NCI-H146 (cell line): ENCODE measurements around the gene NRP1.
"Not testable (repeated sequence)": the region's sequence is repeated elsewhere in the genome, so short reads cannot be mapped to it uniquely, and the experiment has no call there.

Experiments used
- DNase-seq: peaks from one replicate; lab custom pipeline; 2025; lab: John Stamatoyannopoulos, UW

Gene NRP1

DNA sequence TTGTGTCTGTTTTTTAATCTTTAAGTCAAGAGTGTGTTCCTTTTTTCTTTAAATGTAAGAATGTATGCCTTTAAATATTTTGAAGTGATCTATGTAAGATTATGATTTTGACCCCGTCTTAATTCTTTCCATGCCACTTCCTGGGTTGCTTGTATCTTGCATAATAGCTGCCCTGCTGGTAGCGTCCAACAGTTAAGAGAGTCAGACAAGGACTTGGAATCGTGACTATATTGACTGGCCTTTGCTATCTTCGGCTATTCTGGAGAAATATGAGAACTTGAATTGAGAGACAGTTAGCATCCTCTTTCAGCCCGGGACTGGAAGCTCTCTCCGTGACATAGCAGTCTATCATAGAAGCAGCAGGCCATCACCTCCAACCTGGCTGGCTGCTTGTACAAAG is 13.0 kb downstream of the NRP1 start:
- no peak for DNase-seq

DNA sequence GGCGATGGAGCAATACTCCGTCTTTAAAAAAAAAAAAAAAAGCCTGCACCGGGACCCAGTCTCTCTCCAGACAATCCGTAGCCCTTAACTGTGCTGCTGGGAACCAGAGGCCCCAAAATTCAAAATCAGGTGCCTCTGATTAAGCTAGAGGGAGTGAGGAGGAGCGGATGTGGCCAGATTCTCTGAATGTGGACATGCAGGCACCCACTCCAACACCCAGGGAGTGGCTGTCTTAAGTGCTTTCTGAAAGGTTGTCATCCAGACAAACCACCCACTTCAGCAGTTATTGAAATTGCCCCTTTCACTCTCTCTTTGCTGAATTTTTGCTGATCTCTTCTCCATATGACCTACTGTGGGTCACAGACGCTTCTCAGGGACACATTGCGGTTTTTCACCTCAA is 14.2 kb downstream of the NRP1 start:
- DNase-seq: no peak

DNA sequence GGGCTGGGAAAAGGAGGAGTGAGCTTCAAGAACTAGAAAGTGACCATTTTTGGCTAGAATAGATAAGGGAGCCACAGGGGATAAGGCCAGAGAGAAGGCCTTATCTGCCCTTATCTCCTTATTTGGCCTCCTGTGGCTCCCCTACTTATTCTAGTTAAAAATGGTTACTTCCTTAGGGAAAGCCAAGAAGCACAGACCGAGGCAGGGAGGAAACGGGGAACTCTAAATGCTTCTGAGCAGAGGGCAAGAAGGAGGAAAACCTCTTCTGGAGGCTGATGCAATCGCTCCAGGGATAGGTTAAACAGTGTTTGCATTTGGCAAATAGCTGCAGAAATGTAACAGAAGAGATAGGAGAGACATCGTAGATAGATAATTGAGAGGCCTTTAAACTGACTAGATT is 18.6 kb downstream of the NRP1 start:
- DNase-seq: no peak

DNA sequence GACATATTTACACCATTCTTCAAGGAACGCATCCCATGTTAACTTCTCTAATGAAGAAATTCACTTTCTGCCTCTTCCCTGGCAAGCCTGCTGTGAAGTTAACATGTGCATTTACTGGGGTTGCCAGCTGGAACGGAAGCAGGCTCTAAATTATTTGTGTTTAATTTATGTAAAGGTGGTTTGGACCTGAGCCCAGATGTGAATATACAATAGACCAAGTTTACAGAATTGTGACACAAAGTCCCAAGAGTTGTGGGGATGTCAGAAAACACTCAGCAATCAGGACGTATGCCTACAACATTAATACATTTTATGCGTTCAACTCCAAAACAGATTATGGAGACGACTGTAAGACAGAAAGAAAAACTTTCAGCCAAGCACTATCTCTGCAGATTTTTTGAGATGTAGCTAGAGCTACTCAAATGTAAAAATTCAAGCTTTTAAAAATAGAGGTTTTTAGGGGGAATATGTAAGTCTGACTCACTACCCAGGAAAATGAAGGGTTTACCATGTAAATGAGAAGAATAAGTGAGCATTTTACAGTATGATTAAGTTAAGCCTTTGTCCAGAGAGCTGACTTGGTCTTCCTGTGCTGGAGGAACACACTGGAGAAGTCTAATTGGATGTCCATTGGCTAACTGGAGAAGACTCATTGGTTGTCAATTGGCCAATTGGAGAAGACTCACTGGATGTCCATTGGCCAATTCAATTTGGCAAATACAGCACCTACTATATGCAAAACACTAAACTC is 19.5 kb downstream of the NRP1 start:
- DNase-seq: no peak

DNA sequence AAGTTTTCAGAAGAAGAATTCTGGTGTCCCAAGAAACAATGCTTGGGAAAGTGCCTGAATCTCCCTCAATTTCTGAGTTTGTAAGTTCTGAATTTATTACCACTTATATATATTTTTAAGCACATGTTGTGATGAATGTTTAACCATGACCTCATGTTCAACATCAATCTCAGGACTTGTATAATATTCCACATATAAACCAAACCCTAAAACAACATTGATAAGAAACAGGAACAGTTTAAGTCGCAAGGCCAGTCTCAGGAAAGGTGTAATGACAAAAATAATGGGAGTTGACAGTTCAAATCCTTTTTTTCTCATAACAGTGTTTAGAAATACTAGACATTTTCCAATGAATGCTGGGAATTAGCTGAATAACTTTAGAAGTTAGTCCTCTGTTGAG is 22.8 kb downstream of the NRP1 start:
- no peak for DNase-seq

DNA sequence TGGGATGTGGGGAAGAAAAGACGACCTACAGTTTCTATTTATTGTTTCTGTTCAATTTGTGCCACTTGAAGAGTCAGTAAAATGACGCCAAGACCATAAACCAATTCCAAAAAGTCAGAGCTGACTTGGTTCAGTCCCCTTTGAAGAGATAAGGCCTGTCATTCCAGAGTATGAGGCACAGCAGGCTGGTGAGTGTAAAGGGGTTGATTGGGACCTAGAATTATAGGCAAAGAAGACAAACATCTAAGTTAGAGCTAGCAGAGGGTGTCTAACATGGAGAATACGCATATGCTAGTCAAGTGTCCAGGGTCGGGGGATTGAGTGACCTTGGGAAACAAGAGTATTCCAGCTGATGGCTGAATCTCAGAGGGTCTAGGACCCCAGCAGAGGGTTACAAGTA is 23.6 kb downstream of the NRP1 start:
- DNase-seq: no peak

DNA sequence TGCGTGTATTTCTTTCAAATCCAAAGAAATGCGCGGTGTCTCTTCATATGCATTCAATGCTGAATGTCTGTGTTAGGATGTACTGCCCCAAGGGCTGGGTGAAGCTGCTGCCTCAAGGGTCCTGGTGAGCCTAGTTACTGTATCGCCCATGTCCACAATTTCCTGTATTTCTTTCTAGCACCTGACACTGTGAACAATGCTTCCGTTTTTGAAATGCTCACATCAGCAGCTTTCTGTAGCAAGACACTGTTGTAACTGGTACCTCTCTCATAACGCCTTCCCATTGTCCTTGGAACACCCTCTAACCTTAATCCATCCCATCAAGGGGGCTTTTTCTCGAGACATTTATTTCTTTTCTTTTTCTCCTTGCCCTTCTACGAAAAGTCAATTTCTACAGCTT is 25.1 kb downstream of the NRP1 start:
- DNase-seq: no peak

DNA sequence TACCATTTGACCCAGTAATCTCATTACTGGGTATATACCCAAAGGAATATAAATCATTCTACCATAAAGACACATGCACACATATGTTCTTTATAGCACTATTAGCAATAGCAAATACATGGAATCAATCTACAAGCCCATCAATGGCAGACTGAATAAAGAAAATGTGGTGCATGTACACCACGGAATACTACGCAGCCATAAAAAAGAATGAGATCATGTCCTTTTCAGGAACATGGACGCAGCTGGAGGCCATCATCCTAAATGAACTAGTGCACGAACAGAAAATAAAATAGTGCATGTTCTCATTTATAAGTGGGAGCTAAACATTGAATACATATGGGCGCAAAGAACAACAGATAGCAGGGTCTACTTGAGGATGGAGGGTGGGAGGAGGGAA is 26.6 kb downstream of the NRP1 start:
- no peak for DNase-seq

DNA sequence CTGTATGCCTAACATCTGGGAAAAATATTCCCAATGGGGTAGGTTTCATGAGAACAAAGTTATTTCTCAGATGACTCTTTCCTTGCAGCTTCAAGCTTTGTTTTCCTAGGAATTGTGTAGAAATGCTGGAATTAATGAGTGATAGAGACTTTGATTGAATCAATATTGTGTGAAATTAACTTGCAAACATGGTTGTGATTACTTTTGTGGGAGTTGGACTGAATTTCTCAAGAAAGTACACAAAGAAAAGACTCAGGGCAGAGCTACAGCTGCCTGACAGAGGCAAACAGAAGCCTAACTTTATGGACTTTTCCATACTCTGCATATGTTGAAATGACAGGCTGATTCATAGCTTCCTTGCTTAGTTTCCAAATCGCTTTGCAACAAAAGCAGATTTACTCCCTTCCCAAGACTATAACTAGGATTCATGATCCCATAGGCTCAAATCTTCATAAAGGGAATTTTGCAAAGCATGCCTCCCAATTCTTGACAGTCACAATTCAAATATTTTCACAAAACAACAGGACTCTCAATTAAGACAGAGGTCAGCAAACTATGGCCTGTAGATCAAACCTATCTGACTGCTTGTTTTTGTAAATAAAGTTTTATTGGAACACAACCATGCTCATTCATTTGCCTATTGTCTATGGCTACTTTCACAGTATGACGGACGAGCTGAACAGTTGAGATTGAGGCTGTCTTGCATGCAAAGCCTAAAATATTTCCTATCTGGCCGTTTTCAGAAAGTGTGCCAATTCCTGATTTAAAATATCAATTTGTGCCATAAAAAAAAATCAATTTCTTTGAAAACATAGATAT is 27.6 kb downstream of the NRP1 start:
- no peak for DNase-seq

DNA sequence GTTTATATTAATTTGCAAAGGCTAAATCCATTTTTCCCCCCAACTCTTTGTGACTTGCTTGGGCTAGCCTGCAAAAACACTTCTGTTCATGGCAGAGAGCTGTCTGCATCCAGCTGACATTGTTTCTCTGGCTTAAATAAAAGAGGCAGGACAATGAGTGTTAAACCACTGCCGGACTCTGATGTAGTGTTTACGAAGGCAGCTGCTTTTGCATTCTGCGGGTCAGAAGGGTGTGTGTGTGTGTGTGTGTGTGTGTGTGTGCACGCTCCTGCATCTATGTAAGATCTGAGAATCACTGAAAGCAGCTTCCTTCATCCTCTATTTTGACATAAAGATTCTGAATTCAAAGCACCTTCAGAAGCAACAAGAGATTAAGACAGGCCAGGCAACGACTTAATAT is 28.3 kb downstream of the NRP1 start:
- DNase-seq: no peak

DNA sequence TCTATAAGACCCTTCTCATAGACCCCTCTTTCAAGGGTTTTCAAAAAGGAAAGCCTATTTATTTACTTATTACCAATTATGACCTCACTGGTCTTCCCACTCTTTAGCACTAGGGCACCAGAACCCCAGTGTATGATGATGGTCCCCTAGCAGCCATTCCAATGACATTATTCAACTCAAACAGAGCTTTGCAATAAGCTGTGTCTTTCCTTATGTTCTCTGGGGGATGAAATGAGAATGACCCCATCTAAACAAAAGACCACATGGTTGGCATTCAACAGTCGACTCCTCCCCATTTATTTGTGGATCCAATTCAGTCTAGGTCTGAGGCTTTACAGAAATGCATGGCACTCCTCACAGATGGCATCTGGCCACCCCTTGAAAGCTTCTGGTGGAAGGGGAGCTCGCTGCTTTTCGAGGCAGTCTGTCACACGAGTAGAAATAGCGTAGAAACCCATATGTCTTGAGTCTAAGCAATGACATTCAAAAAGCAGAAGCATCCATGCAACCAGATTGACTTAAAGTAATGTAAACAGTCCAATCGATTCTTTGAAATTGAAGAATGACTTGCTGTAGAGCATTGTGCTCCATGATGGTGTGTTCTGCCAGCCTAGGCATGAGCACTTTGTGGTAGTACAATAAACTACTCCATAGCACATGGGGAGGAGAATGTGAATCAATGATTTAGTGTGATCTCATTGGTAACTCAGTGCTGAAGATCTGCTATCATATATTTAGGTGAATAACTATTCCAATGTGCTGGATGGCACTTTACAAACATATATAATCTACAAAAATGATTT is 29.8 kb downstream of the NRP1 start:
- DNase-seq: no peak

DNA sequence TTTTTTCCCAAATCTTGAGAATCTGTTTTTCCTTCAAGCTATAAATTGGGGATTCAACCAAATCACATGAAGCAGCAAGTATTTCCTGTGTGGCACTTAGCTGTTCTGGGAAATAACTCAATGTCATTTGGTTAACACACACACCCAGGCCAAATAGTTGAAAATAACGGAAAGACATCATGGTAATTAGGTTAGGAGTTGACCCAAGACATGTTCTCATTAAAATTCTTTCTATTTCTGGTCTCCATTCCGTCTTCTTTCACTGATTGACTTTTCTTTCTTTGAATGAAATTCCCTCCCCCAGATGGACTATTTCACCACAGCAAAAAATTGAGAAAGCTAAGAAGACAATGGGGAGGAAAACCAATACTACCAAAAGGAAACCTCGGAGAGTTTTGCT is 30.5 kb downstream of the NRP1 start:
- DNase-seq: no peak

DNA sequence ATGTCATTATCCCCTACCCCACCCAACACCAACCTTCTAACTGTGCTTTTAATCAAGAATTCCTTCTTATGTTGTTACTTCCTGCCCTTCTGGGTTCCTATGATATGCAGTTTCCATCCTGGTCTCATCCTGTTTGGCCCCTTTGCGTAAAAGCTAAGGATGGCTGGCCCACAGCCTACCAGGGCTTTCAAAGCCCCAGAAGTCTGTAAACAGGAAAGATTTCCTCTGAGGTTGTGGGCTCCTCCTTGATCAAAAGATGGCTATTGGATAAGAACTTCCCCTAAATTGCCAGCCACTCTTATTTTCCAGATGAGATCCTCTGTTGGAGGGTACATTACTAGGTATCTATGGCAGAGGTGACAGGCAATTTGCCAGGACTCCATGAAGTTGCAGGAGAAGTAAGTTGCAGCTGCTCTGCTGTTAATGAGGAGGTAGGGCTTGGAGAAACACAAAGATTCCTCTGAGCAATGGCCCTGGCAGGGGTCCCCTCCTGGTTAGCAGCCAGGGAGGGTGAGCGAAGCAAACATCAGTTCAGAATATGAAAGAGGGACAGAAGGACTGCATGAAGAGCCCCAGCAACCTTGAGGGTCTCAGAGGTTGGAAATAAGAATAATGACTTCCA is 32.1 kb downstream of the NRP1 start:
- DNase-seq: no peak

DNA sequence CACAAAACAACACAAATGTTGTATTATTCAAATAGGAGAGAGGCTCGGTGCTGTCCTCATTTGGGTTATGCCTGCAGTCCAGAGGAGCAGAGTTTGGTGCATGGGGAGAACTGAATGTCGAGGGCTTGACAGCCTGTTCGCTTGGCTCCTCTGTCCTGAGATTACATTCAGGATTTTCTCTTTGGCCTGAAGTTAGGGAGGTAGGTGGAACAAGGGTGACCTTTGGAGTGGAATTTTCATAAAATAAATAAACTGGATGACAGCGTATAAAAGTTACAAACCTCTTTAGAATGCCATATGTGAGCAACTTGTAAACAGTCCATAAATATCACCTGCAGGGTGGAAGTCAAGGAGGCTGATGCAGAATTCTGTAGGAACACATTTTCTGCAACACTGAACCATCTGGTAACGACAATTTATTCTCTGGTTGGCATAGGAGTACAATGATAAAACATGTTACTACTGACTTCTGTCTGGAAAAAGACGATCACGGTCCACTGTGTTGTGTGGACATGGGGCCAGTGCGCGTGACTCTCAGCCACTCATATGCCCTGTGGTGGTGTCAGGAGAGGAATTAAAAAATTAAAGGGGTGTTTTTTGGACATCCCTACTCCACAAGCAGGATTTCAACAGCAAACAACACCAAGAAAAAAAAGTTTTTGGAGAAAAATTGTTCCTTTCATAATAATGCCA is 33.2 kb downstream of the NRP1 start:
- DNase-seq: no peak

DNA sequence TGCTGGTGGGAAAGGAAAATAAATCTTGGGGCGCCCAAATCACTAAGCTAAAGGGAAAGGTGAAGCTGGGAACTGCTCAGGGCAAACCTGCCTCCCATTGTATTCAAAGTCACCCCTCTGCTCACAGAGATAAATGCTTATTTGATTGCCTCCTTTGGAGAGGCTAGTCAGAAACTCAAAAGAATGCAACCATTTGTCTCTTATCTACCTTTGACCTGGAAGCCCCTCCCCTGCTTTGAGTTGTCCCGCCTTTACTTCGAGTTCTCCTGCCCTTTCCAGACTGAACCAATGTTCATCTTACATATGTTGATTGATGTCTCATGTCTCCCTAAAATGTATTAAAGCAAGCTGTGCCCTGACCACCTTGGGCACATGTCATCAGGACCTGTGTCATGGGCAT is 33.9 kb downstream of the NRP1 start:
- not testable (repeated sequence) for DNase-seq

DNA sequence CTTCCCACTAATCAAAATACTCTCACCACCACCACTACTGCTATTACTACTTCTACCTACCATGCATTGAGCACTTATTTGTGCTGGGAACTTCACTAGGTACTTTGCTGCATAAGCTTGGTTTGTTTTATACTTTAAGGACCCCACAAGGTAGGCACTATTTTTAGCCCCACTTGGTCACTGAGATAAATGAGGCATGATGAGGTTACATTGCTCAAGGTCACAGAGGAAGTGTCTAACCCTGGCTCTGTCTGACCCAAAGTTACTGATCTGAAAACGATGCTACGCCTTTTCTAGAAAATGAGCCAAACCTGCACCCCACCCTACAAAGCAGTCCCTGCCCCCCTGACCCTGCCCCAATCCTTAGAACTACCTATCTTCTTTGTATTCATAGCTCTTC is 35.6 kb downstream of the NRP1 start:
- DNase-seq: no peak

DNA sequence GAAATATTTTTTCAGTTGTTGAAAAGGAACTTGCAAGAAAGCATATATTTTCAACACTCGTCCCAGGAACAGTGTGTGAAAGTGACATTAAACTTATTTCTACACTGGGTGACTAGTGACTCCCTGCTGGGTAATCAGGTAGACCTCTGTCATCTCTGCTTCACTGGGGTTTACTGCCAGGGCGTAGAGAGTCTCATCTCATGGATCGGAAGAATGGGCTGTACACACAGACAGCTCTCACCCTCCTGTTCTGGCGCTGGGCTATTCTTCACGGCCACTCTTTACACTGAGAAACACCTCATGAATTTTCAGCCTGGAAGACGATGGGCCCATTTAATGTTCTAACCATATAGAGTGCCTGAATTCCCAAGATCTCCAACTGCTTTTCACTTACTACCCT is 36.4 kb downstream of the NRP1 start:
- DNase-seq: no peak

DNA sequence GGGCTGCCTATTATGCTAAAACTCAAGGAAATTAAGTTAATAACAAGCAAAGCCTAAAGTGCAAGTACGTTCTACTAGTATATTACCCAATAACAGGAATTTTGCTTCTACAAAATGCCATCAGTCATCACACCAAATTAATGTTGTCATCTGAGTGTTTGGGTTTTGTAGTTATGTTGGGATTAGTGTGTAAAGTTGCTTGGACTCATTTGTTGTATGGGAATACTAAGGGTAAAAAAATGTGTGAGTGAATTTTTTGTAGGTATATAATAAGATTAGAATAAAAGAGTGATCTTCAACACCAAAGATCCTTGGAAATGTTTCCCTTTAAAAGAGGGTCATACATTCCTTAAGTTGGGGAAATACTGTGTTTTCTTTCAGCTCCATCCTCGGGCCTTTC is 38.6 kb downstream of the NRP1 start:
- no peak for DNase-seq

DNA sequence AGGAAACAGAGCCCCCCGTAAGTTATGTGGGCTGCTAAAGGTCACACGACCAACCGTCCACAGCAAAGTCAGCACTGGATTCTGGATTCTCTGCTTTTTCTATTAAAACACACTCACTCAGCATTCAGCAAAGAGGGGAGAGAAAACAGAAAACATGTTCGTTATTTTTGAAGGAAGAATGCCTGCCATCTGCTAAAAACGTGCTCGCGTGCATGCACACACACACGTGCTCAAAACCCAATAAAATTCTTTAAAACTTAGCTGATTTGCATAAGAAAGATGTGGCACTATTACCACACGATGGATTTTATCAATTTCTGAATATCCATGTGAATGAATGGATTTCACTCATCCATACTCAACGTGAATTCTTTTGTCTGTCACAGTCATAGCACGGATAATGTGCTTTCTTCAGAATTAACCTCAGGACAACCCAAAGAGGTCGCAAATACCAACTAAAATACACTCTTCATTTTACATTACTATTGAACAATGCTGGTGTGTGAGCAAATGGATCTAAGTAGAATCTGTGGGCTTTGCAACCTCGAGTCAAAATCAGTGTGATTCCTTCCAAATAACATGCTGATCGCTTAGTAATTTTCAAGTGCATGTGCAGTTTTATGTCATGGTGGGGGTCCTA is 40.8 kb downstream of the NRP1 start:
- DNase-seq: no peak

DNA sequence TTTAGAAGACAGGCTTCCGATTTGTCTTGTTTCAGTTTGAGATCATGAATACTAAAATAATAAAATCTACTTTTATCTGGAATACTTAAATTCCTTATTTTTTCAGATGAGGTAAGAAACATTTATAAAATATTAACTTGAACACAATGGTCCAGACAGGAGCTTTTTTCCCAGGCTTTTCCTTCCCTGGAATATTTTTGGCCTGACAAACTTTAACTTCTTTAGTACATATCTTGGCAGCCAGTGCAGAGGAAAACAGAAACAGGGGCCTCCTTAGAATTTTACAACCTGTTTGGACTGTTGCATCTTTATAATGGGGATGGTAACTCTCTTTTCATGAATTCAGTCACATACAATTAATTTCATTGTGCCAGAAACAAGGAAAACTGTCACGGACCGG is 41.4 kb downstream of the NRP1 start:
- DNase-seq: no peak

DNA sequence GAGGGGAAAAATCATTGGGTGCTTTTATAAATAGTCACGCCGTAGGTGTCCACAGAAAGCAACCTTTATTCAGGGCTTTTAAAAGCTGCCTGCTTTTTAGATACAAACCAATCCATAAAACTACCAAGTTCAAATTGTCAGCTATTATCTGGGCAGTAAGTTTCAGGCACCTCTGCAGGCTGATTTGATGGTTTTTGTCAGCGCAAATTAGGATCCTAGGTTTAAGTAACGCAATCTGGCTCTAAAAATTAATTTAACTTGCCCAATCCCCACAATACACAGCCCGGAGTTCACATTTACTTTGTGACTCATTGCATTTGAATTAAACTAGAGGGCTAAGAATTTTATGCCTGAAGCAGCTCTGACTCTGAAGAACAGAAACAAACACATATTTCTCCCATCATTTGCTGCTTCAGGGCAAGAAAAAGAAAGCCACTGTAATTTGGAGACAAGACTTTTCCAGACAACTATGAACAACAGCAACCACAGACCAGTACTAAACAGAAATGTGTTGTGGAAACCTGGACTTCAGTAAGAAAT is 43.3 kb downstream of the NRP1 start:
- no peak for DNase-seq
